ENCODE measurements around the gene TAS2R60. TPM values are rescaled to one million over a fixed set of nuclear protein-coding genes. Genes with fewer than 3 reads are reported as not detected.

The TAS2R60 gene
- total and polyA plus RNA-seq, 9 of the 15 experiments (the other 6 are each of a cell fraction or from before 2014, with no cell fraction given) = 0.08 TPM; not detected in 8

- no peak for TF ChIP-seq NR0B1 (IDR thresholded peaks at IDR 0.05; ENCODE audit: partially characterized antibody)
- TF ChIP-seq, protein P1, sequence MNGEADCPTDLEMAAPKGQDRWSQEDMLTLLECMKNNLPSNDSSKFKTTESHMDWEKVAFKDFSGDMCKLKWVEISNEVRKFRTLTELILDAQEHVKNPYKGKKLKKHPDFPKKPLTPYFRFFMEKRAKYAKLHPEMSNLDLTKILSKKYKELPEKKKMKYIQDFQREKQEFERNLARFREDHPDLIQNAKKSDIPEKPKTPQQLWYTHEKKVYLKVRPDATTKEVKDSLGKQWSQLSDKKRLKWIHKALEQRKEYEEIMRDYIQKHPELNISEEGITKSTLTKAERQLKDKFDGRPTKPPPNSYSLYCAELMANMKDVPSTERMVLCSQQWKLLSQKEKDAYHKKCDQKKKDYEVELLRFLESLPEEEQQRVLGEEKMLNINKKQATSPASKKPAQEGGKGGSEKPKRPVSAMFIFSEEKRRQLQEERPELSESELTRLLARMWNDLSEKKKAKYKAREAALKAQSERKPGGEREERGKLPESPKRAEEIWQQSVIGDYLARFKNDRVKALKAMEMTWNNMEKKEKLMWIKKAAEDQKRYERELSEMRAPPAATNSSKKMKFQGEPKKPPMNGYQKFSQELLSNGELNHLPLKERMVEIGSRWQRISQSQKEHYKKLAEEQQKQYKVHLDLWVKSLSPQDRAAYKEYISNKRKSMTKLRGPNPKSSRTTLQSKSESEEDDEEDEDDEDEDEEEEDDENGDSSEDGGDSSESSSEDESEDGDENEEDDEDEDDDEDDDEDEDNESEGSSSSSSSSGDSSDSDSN (IDR thresholded peaks at IDR 0.05; ENCODE audit: borderline replicate concordance in 1 of 2, low read depth in 2 of 2, low read length in 2 of 2) = no peak
- TF ChIP-seq SAP30 (IDR thresholded peaks at IDR 0.05; ENCODE audit: borderline replicate concordance, insufficient read depth, low read depth, low read length, poor library complexity, severe bottlenecking) = no peak
- no peak for TF ChIP-seq MCM3 (IDR thresholded peaks at IDR 0.05)
- TF ChIP-seq GABPB2 (CRISPR knock-in tag; conservative IDR thresholded peaks at IDR 0.05) = no peak
- no peak for TF ChIP-seq PYGO2 (tag; IDR thresholded peaks at IDR 0.05)
- no peak for TF ChIP-seq COPS2 (conservative IDR thresholded peaks at IDR 0.05)
- no peak for TF ChIP-seq ETV5 (CRISPR knock-in tag; IDR thresholded peaks at IDR 0.05; ENCODE audit: low read depth)
- TF ChIP-seq NCOA4 (IDR thresholded peaks at IDR 0.05; ENCODE audit: partially characterized antibody) = no peak
- no peak for TF ChIP-seq GATAD2A (IDR thresholded peaks at IDR 0.05)
- no peak for TF ChIP-seq NFIC (IDR thresholded peaks at IDR 0.05)
- TF ChIP-seq KDM1A (IDR thresholded peaks at IDR 0.05) = no peak
- no peak for TF ChIP-seq NCOA2 (IDR thresholded peaks at IDR 0.05; ENCODE audit: partially characterized antibody in 2 of 2)
- no peak for TF ChIP-seq BACH1 (tag; IDR thresholded peaks at IDR 0.05)
- peak; percentile 68 for TF ChIP-seq FOSL1 (tag; conservative IDR thresholded peaks at IDR 0.05)
- TF ChIP-seq IFI16 (CRISPR knock-in tag; IDR thresholded peaks at IDR 0.05) = no peak
- TF ChIP-seq NEUROD1 (IDR thresholded peaks at IDR 0.05; ENCODE audit: borderline replicate concordance, low read depth, low read length, partially characterized antibody) = no peak
- peak; percentile 70 for TF ChIP-seq CEBPB (tag; IDR thresholded peaks at IDR 0.05)
Observed at GRCh38 chr7:143429770-143430698, 13.2 kb upstream of the TAS2R60 start (continued).
